Renal pelvis (tissue), 4 donors: ENCODE measurements around the gene TMEM213. TPM values are rescaled to one million over a fixed set of nuclear protein-coding genes. Genes with fewer than 3 reads are reported as not detected.

Source experiments
- DNase-seq: peaks from one replicate; pipeline ENCODE4 v3.0.0-alpha.2; 2013
- polyA plus RNA-seq, 3 donors: library from polyadenylated mRNA; unstranded; fragments of 120-200 nt; gene quantifications; one replicate each; pipeline ENCODE4 v1.2.1, GENCODE V29; 2013; ENCODE audit not compliant: insufficient read length in 3 of 3

TMEM213 gene
- polyA plus RNA-seq, 3 donors, result 29.3 to 52.0 (median 45.9) TPM

DNA sequence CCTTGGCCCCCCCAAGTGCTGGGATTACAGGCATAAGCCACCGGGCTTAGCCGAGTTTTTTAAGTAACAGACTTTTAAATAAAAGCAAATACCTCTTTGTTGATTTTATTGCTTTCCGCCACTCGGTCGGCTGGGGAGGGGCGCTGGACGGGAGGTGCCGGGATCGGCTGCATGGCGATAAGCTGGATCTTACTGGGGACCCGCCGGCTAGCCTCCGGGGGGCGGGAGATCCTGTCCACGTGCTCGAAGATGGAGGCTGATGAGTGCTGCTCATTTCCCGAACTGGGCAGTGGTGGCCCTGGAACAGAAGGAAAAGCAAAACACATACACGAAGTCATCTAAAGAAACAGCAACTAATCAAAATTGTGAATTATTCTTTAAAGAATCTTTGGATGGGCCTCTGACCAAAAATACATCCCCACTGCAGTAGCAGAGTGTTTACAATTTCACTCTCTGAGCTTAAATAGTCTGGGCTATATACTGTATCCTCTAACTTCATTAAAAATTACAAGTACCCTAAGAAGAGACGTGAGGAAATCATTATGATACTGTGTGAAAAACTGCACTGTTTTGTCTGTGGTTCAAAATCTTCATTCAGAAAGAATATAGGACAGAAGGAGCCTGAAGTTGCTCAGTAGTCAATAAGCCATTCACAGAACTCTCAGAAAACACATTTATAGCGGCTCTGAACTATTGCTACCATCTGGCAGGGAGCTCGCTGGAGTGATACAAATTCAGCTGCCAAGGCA, 73.4 kb downstream of the TMEM213 start:
- no peak for DNase-seq

DNA sequence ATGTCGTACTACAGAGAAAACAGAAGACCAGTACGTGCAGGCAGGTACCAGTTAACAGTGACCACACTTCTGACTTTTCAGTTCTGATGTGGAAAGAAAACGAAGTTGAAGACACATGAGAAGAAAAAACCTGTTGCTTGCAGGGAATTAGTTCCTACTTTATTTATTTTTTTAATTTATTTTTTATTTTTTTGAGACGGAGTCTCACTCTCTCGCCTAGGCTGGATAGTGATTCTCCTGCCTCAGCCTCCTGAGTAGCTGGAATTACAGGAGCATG, 74.0 kb downstream of the TMEM213 start:
- DNase-seq, result no peak

GRCh38 chr7:138872576-138872975, 74.8 kb downstream of the TMEM213 start:
- no peak for DNase-seq

DNA sequence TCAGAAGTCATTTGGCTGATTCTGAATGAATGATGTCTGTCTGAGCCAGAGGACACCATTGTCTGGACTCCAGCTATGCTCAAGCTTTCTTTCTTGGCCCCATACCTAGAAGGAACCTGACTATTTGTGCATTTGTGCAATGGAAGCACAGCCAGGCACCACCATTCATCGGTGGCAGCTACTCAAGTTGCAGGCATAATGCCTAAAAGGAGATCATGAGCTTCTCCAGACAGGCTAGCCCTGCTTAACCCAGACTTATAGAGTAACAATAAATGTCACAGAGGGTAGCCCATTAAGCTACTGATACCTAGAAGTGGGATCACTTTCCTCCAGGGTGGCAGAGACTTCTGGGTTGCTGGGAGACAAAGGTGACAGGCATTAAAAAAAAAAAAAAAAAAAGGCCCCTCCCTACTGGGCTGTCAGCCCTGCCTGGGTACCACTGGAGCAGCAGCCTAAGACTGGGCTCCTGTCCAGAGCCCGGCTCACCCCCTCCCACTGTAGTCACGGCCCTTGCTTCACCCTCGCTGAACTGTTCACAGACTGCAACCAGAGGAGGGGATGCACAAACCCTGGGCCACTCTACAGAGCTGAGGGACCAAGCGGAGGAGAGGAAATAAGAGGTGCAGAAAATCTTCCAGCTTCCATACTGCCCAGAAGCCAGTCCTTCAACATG, 75.6 kb downstream of the TMEM213 start:
- no peak for DNase-seq

- DNase-seq, result no peak
These were observed 78.0 kb downstream of the TMEM213 start for GRCh38 chr7:138875794-138876193.

GRCh38 chr7:138876326-138876725, 78.5 kb downstream of the TMEM213 start:
- no peak for DNase-seq

- DNase-seq, result no peak
These were observed 80.3 kb downstream of the TMEM213 start for GRCh38 chr7:138878051-138878450.

- no peak for DNase-seq
These were observed 81.1 kb downstream of the TMEM213 start for GRCh38 chr7:138878856-138879255.

DNA sequence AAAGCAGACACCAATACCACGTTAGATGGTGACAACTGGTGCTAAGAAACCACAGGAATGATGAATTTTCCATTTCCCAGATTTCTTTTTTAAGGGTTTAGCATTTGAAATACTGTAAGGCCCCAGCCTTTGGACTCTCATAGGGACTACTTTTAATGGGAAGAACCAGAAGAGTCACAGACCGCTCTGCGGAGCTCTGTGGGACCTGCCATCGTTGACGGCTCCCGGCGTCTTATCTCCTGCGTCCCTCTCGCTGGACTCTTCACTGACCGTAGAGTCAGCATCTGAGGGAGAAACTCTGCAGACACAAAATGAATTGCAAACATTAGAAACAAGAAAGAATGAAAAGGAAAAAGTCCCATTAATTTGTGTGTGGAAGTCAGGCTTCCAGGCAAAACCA, 81.6 kb downstream of the TMEM213 start:
- DNase-seq, result no peak

GRCh38 chr7:138880881-138881578, 83.2 kb downstream of the TMEM213 start:
- no peak for DNase-seq

DNA sequence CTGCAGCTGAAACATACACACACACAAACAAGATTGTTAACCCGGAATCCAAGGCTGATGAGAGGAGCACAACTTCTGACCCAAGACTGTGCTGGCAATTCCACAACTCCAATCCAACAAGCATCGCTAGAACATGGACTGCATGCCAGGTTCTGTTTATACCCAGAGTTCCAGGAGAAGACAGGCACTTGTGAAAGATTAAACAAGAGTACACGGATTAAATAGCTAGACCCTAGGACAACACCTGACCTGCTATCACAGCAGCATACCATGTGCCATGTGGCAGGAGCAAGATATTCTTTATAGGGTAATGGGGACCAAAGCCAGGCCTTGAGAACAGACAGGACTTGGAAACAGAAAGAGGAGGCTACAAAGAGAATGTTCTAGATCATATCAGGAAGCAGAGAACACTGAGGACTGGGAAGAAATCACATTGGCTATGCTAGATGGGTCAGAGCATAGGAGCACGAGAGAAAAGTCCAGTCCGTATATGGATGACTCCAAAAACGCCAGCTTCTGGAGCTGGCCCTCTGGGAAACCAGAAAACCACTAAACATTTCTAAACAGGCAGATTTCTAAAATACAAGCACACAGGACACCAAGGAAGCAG, 83.9 kb downstream of the TMEM213 start:
- no peak for DNase-seq

DNA sequence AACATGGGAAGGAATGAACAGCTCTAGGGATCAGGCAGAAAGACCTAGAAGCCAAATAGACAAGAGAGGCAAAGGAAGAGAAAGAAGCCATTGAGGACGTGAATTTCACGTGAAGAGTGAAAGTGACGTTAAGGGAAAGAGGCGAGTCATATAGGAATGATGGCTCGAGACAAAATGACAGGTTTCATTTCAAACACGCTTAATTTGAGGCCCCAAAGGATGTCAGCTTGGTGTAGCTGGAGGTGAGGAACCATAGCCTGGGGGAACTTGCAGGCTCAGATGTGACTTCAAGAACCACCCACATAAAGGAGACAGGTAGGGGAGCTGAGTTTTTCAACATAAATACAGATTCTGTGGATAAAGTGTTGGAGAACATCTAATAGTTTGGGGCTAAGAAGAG, 84.5 kb downstream of the TMEM213 start:
- DNase-seq, result no peak

GRCh38 chr7:138885383-138886147, 87.8 kb downstream of the TMEM213 start:
- DNase-seq, result no peak

DNA sequence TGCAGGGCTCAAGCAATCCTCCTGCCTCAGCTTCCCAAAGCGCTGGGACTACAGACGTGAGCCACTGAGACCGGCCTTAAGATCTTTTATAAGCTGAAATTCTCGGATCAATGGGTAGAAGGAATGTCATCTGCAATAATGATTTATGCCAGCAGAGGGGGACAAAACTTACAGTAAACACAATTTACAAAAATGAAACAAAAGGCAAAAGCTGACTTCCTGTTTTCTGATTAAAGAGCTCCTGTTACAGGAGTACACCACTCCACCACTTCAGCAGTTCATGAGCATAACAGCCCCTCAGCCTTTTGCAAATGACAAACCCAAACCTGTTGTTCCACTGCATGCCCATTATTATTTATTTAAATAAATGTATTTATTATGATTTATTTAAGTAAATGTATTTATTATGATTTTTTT, 88.7 kb downstream of the TMEM213 start:
- DNase-seq, result peak; percentile 68

- no peak for DNase-seq
These were observed 89.4 kb downstream of the TMEM213 start for GRCh38 chr7:138887085-138887710.

Other genes with a start within 250 kb of the TMEM213 start
- 1 to 10 TPM; 3.2 to 3.6 (median 3.4) TPM for gene SVOPL, start 96.6 kb upstream of the TMEM213 start, polyA plus RNA-seq
- gene ATP6V0A4, start 202 bp downstream of the TMEM213 start, polyA plus RNA-seq, result 10 to 100 TPM; 55.1 to 76.8 (median 56.9) TPM
- 10 to 100 TPM; 14.1 to 15.2 (median 14.2) TPM for gene KIAA1549, start 183.4 kb downstream of the TMEM213 start, polyA plus RNA-seq
- gene ZC3HAV1L, start 238.0 kb downstream of the TMEM213 start, polyA plus RNA-seq, result 10 to 100 TPM; 17.3 to 32.9 (median 29.2) TPM